NCI-H2171 treated with DMSO at 0.1 percent for 48 hours (cell line): ENCODE results near the gene EEFSEC.

Source experiments
- DNase-seq: peaks from one replicate; lab custom pipeline; 2025; lab: John Stamatoyannopoulos, UW

EEFSEC gene

DNA sequence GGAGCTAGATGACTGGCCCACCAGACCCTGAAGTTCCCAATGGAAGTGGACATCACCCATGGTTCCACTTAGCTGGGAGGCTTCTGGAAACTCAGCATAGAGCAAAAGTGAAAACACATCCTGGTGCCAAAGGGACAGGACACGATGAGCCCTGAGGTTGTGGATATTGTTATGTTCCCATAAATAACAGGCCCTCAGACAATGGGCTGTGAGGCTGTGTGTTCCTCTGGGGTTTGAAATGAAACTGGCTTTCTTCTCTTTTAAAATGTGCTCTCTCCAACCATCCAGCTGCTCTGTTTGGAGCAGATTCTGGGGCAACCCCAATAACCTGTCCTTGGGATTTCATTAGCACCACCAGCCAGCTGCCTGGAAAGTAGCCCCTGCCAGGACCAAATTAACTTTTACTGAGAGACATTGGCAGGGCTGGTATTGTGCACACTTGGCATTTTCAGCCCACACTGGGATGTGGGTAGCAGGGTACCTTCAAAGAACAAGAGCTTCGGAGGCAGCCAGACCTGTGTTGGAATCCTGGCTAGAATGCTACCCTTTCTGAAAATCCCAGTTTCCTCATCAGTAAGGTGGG lies 215.9 kb downstream of the EEFSEC start:
- DNase-seq: no peak

DNA sequence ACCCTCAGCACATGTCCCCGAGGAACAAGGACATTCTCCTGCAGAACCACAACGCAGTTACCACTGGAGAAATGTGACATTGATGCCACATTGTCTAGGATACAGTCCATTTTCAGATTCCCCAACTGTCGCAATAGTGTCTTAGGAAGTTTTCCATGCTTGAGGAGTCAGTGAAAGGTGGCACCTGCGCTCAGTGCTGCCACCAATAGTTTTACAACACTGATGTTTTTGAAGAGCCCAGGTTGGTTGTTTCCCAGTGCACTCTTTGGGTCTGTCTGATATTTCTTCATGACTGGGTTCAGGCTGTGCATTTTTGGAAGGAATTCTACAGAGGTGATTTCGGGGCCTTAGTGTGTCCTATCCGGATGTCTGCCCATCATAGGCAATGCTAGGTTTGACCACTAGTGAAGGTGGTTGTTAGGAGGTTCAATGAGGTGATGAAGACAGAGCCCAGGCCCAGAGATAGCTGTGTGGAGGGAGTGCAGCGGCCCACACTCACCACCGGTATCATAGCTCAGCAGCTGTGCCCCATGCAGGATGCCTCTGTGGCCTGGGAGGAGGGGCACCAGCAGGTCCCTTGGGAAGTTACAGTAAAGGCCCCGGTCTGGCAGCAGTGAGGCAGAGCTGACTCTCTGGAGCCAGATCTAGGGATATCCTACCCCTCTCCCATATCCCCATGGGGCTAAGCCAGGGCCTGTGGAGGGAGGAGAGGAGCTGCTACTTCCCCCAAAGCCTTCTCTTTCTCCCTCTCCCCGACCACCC lies 216.8 kb downstream of the EEFSEC start:
- DNase-seq: peak; percentile 89

DNA sequence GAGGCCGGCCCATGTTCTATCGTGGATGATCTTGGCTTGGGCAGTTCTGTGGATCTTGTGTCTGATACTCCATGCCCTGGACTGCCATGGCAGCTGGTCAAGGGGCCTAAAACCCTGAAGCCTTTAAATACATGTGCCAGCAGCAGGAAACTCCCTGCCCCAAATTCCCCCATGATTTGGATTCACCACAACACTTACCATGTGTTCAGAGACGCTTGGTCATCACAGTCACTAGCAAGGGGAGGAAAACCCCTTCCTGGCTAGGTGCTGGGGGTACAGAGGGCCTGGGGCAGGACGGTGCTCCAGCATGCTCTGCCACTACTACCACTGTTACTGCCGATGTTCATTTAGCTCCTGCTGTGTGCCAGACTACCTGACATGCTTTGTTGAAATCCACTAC lies 219.0 kb downstream of the EEFSEC start:
- no peak for DNase-seq

DNA sequence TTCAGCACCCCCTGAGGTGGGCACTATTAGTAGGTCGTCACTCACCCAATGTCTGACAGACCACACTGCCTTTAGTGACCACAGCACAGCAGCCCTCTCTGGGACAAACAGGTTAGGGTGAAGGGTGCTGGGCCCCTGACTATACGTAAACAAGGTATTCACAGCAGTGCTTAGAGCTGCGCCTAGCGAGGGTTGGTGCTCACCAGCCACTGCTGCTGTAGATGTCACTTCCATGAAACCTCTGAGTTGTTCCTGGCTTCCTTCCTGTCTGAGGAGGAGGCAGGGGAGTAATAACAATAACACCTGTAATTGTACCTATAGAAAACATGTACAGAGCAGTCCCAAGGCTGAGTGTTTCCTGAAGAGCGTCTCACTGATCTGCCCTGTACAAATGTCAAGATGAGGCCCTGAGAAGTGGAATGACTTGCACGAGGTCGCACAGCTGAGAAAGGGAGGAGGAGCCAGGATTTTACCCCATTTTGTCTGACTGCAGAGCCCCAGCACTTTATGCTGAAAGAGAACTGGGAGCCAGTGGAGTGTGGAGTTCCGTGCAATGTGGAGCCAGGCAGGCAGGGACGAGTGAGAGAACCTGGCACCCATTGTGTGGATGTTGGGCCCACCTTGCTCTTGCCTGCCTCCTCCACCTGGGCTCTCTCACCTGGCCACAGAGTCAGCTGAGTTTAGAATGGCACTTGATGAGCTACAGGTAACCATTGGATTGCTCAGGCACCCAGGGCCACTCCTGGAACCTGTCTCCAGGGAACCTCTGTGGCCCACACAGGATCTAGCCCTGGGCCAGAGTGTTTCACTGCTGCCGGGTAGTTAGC lies 219.6 kb downstream of the EEFSEC start:
- no peak for DNase-seq

DNA sequence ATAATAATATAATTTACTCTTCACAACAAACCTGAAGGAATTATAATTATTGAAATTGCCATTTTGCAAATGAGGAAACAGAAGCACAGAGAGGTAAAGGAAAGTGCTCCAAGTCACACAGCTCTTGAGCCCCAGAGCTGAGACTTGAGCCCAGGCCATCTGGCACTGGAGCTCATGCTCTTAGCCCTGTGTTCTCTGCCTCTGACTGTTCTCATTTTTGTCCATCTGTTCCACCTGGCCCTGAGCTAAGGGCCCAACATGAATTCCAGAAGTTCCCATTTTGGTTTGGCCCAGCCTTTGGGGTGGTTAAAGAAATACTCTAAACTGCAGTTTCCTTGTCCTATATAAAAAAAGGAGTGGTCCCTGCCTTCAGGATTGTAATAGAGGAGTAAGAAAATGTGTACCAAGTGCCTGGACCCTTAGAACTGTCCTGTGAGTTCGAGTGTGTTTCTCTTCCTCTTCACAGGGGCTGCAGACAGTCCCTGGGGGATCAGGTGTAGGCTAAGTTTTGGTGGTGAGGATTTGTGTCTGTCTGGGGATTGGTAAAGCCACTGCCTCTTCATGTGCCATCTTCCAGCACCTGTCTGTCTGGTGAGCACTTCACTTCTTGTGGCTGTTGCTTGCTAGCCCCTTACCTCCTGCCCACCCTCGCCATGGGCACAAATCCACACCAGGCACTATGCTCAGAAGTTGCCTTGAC lies 221.6 kb downstream of the EEFSEC start:
- DNase-seq: peak; percentile 32

DNA sequence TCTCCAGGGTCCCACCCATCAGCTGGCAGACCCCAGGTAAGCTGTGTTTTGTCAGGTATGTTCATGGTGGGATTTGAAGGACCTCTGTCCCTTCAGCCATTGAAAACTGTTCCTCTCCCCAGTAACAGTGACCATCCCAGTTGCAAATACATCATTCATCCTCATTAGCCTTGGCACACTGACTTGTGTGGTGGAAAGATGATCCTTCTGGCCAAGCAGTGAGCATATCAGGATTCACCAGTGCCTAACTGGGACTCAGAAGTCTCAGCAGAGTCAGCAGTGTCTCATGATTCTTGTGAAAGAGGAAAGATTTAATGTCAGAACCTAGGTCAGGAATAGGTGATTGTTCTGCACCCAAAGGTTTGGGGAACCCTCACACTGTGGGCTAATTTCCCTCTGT lies 223.2 kb downstream of the EEFSEC start:
- no peak for DNase-seq

DNA sequence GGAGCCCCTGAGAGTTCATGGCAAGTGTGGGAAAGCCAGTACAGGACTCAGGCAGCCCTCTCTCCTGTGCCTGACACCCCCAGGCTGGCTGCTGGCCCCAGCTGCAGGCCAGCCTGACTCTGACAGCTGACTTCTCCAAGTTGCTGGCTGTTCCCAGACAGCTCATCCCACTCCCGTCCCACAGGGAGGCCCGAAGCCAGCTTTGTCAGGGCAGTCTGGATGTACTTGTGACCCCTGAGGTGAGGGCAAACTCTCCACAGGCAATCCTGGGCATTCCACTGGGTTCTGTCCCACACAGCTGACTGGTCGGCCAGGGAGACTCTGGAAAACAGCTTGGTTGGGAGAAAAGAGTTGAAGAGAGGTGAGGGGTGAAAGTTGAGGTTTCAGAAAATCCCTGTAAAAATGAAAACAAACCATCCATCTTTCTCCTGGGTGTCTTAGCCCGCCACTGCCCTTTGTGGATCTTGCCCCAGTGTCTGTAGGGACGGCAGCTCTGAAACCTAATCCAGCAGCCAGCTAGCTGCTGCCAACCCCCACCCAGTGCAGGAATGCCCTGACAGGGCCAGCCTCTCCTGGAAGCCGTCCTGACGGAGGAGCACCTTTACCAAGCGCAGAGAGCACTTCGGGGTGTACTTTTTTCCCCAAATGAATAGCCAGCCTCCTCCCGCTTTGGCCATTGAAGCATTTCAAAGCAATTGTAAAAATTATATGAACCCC lies 225.5 kb downstream of the EEFSEC start:
- DNase-seq: no peak

DNA sequence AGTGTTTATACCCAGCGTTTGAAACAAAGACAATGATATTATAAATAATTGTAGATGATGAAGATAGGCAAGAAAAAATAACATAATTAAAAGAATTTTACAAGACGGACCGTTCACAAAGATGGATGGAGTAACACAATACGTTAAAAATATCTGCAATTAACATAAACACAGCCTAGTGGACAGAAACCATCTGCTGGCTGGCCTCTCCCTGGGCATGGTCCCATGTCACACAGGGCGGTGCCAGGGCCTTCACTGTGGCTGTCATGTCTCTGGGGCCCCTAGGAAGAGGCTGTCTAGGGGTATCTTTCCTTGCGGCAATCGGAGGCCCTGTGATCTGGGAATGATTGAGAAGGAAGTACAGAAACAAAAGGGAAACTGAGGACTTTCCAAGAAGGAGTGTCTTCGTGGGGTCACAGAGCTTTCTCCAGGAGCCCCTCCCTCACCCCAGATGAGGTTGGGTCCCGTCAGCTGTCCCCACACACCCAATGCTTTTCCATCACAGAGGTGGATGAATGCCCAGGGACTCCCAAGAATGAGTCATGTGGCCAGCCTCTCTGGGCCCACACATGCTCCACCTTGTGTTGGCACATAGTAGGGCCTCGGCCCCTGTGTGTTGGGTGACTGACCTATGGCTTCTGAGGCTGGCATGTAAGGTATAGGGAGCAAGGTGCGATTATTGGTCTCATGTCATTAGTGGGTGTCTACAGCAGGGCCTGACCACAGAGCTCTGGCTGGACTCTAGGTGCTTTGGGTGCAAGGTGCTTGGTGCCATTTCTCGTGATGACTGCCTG lies 226.3 kb downstream of the EEFSEC start:
- DNase-seq: no peak

DNA sequence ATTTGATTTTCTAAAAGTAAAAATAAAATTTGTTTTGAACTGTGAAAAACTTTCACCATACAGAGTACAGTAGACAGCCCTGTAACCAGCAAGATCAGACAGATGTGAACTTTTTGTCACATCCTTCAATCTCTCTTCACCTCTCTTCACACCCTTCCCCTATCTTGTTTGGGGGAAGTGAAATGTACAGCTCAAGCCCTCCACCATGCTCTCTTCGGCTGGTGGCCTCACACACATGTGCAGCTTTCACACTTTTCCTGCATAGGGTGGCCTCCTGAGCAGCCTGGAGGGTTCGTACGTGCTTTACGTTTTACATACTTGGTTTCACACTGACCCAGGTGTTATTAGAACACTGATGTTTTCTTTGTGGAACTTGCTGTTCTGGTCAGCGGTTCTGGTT lies 227.0 kb downstream of the EEFSEC start:
- no peak for DNase-seq

DNA sequence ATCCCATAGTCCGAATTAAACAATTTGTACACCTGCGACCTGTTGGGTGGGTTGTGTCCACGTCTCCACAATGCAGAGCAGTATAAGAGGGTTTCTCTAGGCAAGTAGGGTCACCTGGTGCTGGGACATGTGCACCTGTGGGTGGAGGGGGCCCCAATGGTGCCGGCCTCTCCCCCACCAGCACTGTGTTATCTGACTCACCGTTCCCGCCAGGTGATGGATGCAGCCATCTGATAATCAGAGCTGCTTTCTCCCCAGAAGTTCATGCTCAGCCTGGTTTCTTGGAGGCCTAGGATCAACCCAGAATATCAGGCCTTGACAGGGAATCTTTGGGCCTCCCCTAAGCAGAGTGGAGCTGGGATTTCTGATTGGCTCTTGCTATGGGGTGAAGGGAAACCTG lies 227.4 kb downstream of the EEFSEC start:
- no peak for DNase-seq

DNA sequence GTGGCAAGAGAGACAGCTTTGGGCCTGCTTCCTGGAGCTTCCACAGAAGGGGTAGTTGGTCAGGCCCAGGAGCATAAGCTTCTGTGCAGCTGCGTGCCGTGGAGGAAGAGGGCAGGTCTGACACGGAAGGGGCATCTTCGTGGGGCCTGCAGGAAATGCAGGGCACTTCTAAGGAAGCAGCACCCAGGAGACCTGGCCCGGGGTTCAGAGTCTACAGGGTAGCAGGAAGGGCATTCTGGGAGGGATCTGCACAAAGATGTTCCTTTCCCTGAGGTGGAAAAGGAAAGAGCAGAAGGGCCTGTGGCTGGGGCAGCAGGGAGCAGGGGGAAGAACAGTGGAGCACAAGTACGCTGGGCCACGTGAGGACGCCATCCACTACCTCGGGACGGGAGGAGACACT lies 228.3 kb downstream of the EEFSEC start:
- DNase-seq: no peak

DNA sequence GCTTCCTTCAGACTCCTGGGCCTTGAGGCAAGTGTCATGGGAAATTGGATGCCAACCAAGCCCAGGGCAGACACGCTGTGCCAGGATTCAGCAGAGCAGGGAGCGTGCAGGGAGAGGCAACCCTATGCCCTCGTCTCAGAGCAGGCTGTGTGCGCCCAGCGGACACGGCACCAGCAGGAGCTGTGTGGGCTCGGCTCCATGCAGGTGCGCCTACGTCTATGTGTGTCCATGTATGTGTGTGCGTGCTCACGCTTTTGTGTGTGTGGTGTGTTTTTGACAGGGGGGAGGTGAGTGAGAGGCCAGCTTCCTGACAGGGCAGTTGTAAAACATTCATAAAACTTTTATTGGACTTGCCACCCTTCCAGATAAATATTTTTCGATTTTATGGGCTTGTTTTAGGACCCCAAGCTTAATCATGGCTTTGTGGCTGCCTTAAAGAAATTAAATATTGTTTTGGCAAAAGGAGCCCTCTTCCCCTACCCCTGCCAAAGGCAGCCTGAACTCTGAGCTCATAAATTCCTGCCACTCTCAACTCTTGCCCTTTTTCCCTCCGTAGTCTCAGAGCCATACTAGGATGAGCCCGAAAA lies 229.0 kb downstream of the EEFSEC start:
- no peak for DNase-seq

DNA sequence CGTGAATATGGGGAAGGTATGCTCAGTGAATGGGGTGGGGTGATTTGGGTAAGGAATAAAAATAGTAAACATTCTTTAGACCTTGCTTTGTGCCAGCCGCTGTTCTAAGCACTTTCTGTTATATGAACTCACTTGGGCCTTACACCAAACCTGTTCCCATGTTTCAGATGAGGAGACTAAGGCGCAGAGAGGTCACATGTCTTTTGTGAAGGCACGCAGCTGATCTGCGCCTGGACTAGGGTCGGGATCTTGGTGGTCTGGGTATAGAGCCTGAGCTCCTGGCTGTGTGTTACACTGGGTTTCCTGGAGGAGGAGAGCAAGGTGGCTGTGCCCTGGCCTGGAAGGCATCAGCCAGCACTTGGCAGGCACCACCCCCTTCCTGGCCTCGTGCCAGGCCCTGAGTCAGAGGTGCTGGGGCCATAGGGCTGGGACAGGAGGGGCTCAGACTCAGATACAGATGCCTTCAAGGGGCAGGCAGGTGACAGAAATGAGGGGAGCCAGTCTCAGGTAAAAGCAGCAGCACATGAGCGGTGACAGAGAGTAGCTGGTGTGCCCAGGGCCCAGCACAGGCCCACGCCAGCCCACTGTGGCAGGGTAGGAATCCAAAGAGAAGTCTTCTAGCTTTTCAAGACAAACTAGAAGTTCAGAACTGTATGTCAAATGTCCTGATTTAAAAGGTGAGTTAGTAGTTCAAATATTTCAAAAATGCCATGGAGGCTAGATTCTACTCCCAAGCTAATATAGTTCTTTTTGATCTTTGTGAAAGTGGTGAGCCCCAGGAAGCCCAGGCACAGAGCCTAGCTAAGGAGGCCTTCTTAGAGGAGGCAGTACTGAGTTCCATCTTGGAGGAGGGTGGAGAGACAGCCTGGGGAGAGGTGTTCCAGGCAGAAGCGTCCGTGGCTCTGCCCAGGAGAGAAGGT lies 230.3 kb downstream of the EEFSEC start:
- peak; percentile 84 for DNase-seq

DNA sequence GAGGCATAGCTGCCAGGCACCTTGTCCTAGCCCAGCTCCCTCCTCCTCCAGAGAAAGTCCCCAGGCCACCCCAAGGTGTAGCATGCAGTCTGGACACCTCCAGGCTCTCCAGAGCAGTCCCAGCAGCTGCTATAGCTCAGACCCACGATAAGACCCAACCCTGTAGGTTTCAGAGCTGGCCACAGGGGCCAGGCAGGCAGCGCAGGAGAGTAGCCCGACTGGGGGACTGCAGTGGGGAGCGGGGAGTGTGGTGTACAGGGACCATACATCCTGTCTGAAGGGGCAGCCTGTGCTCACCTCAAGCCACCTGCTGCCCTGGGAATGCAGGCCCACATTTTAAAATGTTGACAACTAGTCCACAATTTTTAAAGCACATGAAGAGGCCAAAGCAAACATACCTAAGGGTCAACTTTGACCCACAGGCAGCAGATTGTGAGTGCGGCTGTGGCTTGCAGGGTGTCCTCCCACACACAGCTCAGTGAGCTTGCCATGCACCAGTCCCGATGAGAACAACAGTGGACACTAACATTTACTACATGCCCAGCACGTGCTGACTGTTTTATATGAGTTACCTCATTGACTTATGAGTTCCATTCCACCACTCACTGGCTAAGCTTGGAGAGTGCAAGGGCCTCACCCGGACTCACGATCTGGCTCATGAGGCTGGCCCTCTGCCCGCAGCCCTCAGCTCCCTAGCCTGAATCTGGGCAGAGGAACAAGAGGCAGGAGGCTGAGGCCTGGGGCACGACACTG lies 232.0 kb downstream of the EEFSEC start:
- no peak for DNase-seq

DNA sequence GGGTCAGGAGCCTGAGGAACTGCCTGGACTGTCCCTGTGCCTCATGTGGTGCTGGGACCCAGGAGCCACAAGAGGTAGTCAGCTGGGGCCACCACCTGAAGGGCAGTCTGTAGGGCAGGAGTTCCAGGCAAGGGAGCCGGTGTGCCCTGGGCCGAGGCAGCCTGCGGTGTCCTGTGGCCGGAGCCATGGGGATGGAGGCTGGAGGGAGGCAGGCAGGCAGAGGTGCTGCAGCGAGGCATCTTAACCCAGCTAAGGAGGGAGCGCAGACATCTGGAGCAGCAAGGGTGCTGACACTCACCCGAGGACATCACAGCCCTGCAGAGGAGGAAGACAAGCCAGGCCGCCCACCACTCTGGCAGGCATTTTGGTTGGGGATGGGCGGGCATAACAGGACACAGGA lies 235.7 kb downstream of the EEFSEC start:
- no peak for DNase-seq

DNA sequence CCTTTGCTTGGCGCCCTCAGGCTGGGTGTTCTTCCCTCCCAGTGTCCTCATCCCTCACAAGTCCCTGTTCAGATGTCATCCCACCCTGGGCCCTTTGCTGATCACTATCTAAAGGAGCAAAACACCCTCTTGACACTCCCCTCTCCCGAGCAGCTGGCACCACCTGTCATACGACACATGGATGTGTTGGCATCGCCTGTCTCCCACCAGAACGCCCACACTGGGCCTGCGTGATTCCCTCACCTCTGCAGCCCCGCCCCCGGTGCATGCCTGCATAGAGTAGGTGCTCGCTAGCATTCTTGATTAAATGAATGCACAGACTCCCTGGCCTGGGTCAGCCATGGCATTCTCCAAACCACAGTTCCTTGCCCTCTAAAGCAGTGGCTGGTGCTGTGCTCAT lies 237.6 kb downstream of the EEFSEC start:
- DNase-seq: peak; percentile 91

DNA sequence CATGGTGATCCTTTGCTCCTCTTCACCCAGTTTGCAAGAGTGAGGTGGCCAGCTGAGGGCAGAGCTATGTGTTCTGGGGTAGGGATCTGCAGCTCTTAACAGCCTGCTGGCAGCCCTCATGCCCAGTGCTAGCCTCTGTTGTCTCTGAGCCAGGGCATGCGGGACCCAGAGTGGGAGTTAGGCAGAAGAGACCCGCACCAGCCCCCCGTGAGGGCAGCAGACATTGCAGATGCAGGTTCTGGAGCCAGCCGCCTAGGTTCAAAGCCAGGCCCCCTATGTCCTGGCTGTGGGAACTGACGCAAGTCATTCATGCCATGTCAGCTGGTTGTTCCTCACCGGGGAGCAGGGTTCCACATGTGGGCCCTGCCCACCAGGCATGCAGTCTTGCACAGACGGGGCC lies 238.7 kb downstream of the EEFSEC start:
- no peak for DNase-seq

DNA sequence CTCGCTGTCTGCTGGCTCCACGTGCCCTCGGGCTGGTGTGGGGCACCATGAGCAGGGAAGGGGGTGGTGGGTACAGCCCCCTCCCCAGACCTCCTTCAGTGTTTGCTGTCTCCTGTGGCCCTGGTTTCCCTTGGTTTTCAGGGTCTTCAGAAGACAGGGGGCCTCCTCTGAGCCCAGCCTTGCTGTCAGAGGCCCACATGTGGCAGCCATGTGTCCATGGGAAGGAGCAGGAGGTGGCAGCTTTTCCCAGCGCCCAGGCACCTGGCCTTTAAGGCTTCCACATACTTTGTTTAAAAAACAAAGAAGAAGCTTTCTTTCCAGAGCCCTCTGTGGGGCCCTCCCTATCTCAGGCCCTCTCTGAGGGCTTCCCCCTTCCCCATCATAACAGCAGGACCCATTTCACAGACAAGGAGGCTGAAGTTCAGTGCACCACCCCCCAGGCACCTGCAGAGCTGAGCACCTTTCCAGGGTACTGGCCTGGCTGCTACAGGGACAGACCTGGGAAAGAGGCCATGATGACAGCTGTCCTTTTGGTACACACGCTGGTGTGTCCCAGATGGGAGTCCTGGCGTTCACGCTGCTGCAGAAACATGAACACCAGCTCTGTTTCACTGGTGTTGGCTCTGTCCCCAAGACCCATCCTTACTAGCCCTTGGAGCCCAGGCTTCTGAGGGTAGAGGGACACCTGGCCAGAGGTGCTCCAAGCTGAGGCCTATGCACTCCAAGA lies 239.7 kb downstream of the EEFSEC start:
- DNase-seq: peak; percentile 63
